IPS DF 6.9 (cell line): ENCODE measurements around the gene SLC35E1.

Source experiments
- DNase-seq: peaks from one replicate; pipeline ENCODE4 v3.0.0-alpha.2; 2013; ENCODE audit warnings: low read depth, low spot score
- H3K27ac ChIP-seq: one replicate; pipeline ENCODE4 v1.5.1; 2013; ENCODE audit warnings: low read length, control low read depth
- H3K27me3 ChIP-seq: 2 replicates; pipeline ENCODE4 v1.6.1; 2013; ENCODE audit warnings: mild to moderate bottlenecking, low read length; ENCODE audit not compliant: control insufficient read depth, insufficient read depth
- H3K36me3 ChIP-seq: 2 replicates; pipeline ENCODE4 v1.6.1; 2013; ENCODE audit warnings: low read length; ENCODE audit not compliant: control insufficient read depth, insufficient read depth
- H3K4me1 ChIP-seq: 2 replicates; pipeline ENCODE4 v1.6.1; 2013; ENCODE audit warnings: low read length; ENCODE audit not compliant: control insufficient read depth, insufficient read depth
- H3K4me3 ChIP-seq: 2 replicates; pipeline ENCODE4 v1.5.1; 2013; ENCODE audit warnings: mild to moderate bottlenecking, low read length
- H3K9me3 ChIP-seq: 2 replicates; pipeline ENCODE4 v1.6.1; 2013; ENCODE audit warnings: low read length, inconsistent platforms; ENCODE audit not compliant: control insufficient read depth, insufficient read depth
- WGBS: extraction: QIAGEN DNeasy Blood & Tissue Kit; methylation state at CpG from one replicate; pipeline ENCODE4 v1.1.7; 2013; ENCODE audit warnings: mixed read lengths, missing lambda C conversion rate; ENCODE audit not compliant: insufficient read length, insufficient coverage; 5-methylcytosine and 5-hydroxymethylcytosine counted together

SLC35E1 gene

GRCh38 chr19:16521715-16522289, 50.4 kb downstream of the SLC35E1 start:
- Histone ChIP-seq H3K4me1 (no peaks in the 10 kb centered on the region), H3K36me3 (peaks cover 81% of the 10 kb centered on the region), H3K9me3 (no peaks in the 10 kb centered on the region), H3K27me3 (no peaks in the 10 kb centered on the region), H3K27ac (no peak overlapping the region), H3K4me3 (no peak overlapping the region)
- WGBS = no CpG with 5 or more reads among the region's 10 CpGs
- DNase-seq = no peak

GRCh38 chr19:16520986-16521624, 51.1 kb downstream of the SLC35E1 start:
- DNase-seq = no peak
- no peaks in the 10 kb centered on the region for H3K4me1 ChIP-seq
- H3K27me3 ChIP-seq = no peaks in the 10 kb centered on the region
- WGBS = no CpG with 5 or more reads among the region's 18 CpGs
- peaks cover 77% of the 10 kb centered on the region for H3K36me3 ChIP-seq
- no peak overlapping the region for H3K27ac ChIP-seq
- no peaks in the 10 kb centered on the region for H3K9me3 ChIP-seq
- H3K4me3 ChIP-seq = no peak overlapping the region

GRCh38 chr19:16520074-16520973, 51.9 kb downstream of the SLC35E1 start:
- no CpG with 5 or more reads among the region's 45 CpGs for WGBS
- Histone ChIP-seq H3K36me3 (peaks cover 69% of the 10 kb centered on the region), H3K4me1 (no peaks in the 10 kb centered on the region), H3K27ac (no peak overlapping the region), H3K27me3 (no peaks in the 10 kb centered on the region), H3K9me3 (no peaks in the 10 kb centered on the region), H3K4me3 (no peak overlapping the region)
- no peak for DNase-seq

- no peaks in the 10 kb centered on the region for H3K27me3 ChIP-seq
Measured at GRCh38 chr19:16519230-16519687, 53.0 kb downstream of the SLC35E1 start.

GRCh38 chr19:16518483-16519229, 53.6 kb downstream of the SLC35E1 start:
- Histone ChIP-seq H3K27ac (no peak overlapping the region), H3K27me3 (no peaks in the 10 kb centered on the region), H3K4me3 (no peak overlapping the region), H3K9me3 (no peaks in the 10 kb centered on the region), H3K4me1 (peaks cover 2% of the 10 kb centered on the region; the same call in 1 of the 2 replicates), H3K36me3 (peaks cover 60% of the 10 kb centered on the region)
- no peak for DNase-seq
- WGBS = no CpG with 5 or more reads among the region's 33 CpGs

More at GRCh38 chr19:16519230-16519687, 53.0 kb downstream of the SLC35E1 start:
- Histone ChIP-seq H3K27ac (no peak overlapping the region), H3K4me1 (peaks cover 2% of the 10 kb centered on the region; the same call in 1 of the 2 replicates), H3K9me3 (no peaks in the 10 kb centered on the region), H3K4me3 (no peak overlapping the region), H3K36me3 (peaks cover 61% of the 10 kb centered on the region)
- WGBS = no CpG with 5 or more reads among the region's 24 CpGs
- no peak for DNase-seq

GRCh38 chr19:16518061-16518460, 54.2 kb downstream of the SLC35E1 start:
- no peak overlapping the region for H3K4me3 ChIP-seq
- H3K4me1 ChIP-seq = peaks cover 2% of the 10 kb centered on the region; the same call in 1 of the 2 replicates
- no peaks in the 10 kb centered on the region for H3K27me3 ChIP-seq
- no peaks in the 10 kb centered on the region for H3K9me3 ChIP-seq
- no peak overlapping the region for H3K27ac ChIP-seq
- no peak for DNase-seq
- no CpG with 5 or more reads among the region's 14 CpGs for WGBS
- peaks cover 54% of the 10 kb centered on the region for H3K36me3 ChIP-seq

GRCh38 chr19:16516923-16517610, 55.1 kb downstream of the SLC35E1 start:
- H3K4me1 ChIP-seq = peaks cover 2% of the 10 kb centered on the region; the same call in 1 of the 2 replicates
- peaks cover 47% of the 10 kb centered on the region for H3K36me3 ChIP-seq
- no peak overlapping the region for H3K4me3 ChIP-seq
- DNase-seq = no peak
- H3K27me3 ChIP-seq = no peaks in the 10 kb centered on the region
- no peak overlapping the region for H3K27ac ChIP-seq
- WGBS = no CpG with 5 or more reads among the region's 14 CpGs
- no peaks in the 10 kb centered on the region for H3K9me3 ChIP-seq

- peaks cover 43% of the 10 kb centered on the region for H3K36me3 ChIP-seq
- H3K9me3 ChIP-seq = no peaks in the 10 kb centered on the region
- H3K4me1 ChIP-seq = peaks cover 2% of the 10 kb centered on the region; the same call in 1 of the 2 replicates
- H3K27ac ChIP-seq = no peak overlapping the region
- no peak for DNase-seq
- no peaks in the 10 kb centered on the region for H3K27me3 ChIP-seq
- WGBS = no CpG with 5 or more reads among the region's 15 CpGs
- no peak overlapping the region for H3K4me3 ChIP-seq
Measured at GRCh38 chr19:16516381-16516780, 55.8 kb downstream of the SLC35E1 start.

GRCh38 chr19:16514383-16515019, 57.7 kb downstream of the SLC35E1 start:
- Histone ChIP-seq H3K4me1 (peaks cover 2% of the 10 kb centered on the region; the same call in 1 of the 2 replicates), H3K27me3 (no peaks in the 10 kb centered on the region), H3K27ac (no peak overlapping the region), H3K4me3 (no peak overlapping the region), H3K9me3 (no peaks in the 10 kb centered on the region), H3K36me3 (peaks cover 25% of the 10 kb centered on the region)
- no CpG with 5 or more reads among the region's 24 CpGs for WGBS
- DNase-seq = no peak
